Measurements from ENCODE around the gene ZNF883.

- no peak for TF ChIP-seq POLR2A (IDR thresholded peaks at IDR 0.05; ENCODE audit: low read depth, low read length)
- TF ChIP-seq POLR2AphosphoS5 (IDR thresholded peaks at IDR 0.05; ENCODE audit: low read depth, low read length), result no peak
Measured at GRCh38 chr9:112925058-112925641, 86.8 kb downstream of the ZNF883 start.

All from GM12892 (cell line).